Lower lobe of right lung (tissue), 2 donors: ENCODE data around the gene KIRREL3. TPM values are rescaled to one million over a fixed set of nuclear protein-coding genes. Genes with fewer than 3 reads are reported as not detected.

Experiments used
- ATAC-seq, 2 donors: fragments of 200-7000 bp; cut with Tn5 transposase; one replicate each; pipeline ENCODE4 v1.9.1; 2020 to 2022; ENCODE audit warnings: mild to moderate bottlenecking in 2 of 2, moderate library complexity in 2 of 2
- DNase-seq: peaks from one replicate; pipeline ENCODE4 v3.0.0-alpha.2; 2020
- H3K27ac ChIP-seq: fragments of 200-600 bp; one replicate; pipeline ENCODE4 v1.8.0; 2022
- H3K27me3 ChIP-seq: fragments of 200-600 bp; one replicate; pipeline ENCODE4 v1.8.0; 2022; ENCODE audit warnings: low read depth
- H3K36me3 ChIP-seq: fragments of 200-600 bp; one replicate; pipeline ENCODE4 v1.8.0; 2022; ENCODE audit warnings: mild to moderate bottlenecking
- H3K4me1 ChIP-seq: fragments of 200-600 bp; one replicate; pipeline ENCODE4 v1.8.0; 2022
- H3K4me3 ChIP-seq: fragments of 200-600 bp; one replicate; pipeline ENCODE4 v1.8.0; 2022; ENCODE audit warnings: mild to moderate bottlenecking
- H3K9me3 ChIP-seq: fragments of 200-600 bp; one replicate; pipeline ENCODE4 v1.8.0; 2022
- CTCF ChIP-seq: fragments of 200-600 bp; IDR thresholded peaks from one replicate; pipeline ENCODE4 v1.8.0; 2022; ENCODE audit warnings: antibody characterized with exemption, mild to moderate bottlenecking
- intact Hi-C: fragments of 100-400 bp; cut with DNase I; formaldehyde crosslinking; loops from one replicate; pipeline ENCODE4 v1.11.0; 2022
- total RNA-seq: library from RNA; stranded (reverse); fragmentation: NEBNext Ultra II Directional; extraction: Animal tissue kit (Norgen Biotek cat#: 25700); gene quantifications from one replicate; pipeline ENCODE4 v1.2.1, GENCODE V29; 2021
- donor health status: DM: no; HTN: yes; CAD: no; lungs with severe emphysema.

The KIRREL3 gene
- total RNA-seq, 1 donor from 2014 or later: 0.15 TPM

- no peaks in the 10 kb centered on the region for H3K9me3 ChIP-seq
Observed at GRCh38 chr11:126518972-126519690, 481.4 kb downstream of the KIRREL3 start.

GRCh38 chr11:126518071-126518971 lies 482.2 kb downstream of the KIRREL3 start:
- H3K36me3 ChIP-seq: no peaks in the 10 kb centered on the region
- no peaks in the 10 kb centered on the region for H3K27me3 ChIP-seq
- no peak for ATAC-seq
- TF ChIP-seq CTCF: no peak
- intact Hi-C loops: no loop called here
- H3K4me3 ChIP-seq: no peak overlapping the region
- no peaks in the 10 kb centered on the region for H3K9me3 ChIP-seq
- DNase-seq: no peak
- H3K27ac ChIP-seq: no peak overlapping the region
- H3K4me1 ChIP-seq: no peaks in the 10 kb centered on the region

More at GRCh38 chr11:126518972-126519690, 481.4 kb downstream of the KIRREL3 start:
- no peaks in the 10 kb centered on the region for H3K4me1 ChIP-seq
- H3K27ac ChIP-seq: no peak overlapping the region
- DNase-seq (no peak), ATAC-seq (no peak)
- TF ChIP-seq CTCF: no peak
- H3K4me3 ChIP-seq: no peak overlapping the region
- intact Hi-C loops: no loop called here
- H3K36me3 ChIP-seq: no peaks in the 10 kb centered on the region
- H3K27me3 ChIP-seq: no peaks in the 10 kb centered on the region

GRCh38 chr11:126515501-126515900 lies 485.1 kb downstream of the KIRREL3 start:
- no peak for TF ChIP-seq CTCF
- intact Hi-C loops: no loop called here
- no peaks in the 10 kb centered on the region for H3K27me3 ChIP-seq
- ATAC-seq: no peak
- DNase-seq: no peak
- no peaks in the 10 kb centered on the region for H3K9me3 ChIP-seq
- H3K27ac ChIP-seq: no peak overlapping the region
- H3K4me3 ChIP-seq: no peak overlapping the region
- H3K4me1 ChIP-seq: no peaks in the 10 kb centered on the region
- no peaks in the 10 kb centered on the region for H3K36me3 ChIP-seq

GRCh38 chr11:126514061-126514693 lies 486.4 kb downstream of the KIRREL3 start:
- DNase-seq: no peak
- intact Hi-C loops: no loop called here
- ATAC-seq: no peak
- Histone ChIP-seq H3K4me3 (no peak overlapping the region), H3K36me3 (no peaks in the 10 kb centered on the region), H3K27ac (no peak overlapping the region), H3K4me1 (no peaks in the 10 kb centered on the region), H3K9me3 (no peaks in the 10 kb centered on the region), H3K27me3 (no peaks in the 10 kb centered on the region)
- no peak for TF ChIP-seq CTCF

- no peak overlapping the region for H3K4me3 ChIP-seq
- intact Hi-C loops: no loop called here
- H3K4me1 ChIP-seq: no peaks in the 10 kb centered on the region
- no peaks in the 10 kb centered on the region for H3K9me3 ChIP-seq
- TF ChIP-seq CTCF: no peak
- no peak for DNase-seq
- H3K27me3 ChIP-seq: no peaks in the 10 kb centered on the region
- no peak for ATAC-seq
- H3K27ac ChIP-seq: no peak overlapping the region
- H3K36me3 ChIP-seq: no peaks in the 10 kb centered on the region
Observed at GRCh38 chr11:126512741-126513715, 487.5 kb downstream of the KIRREL3 start.
